HG02870 (cell line): ENCODE measurements around the gene ITPR2.

Experiments used
- ATAC-seq: cut with Tn5 transposase; IDR thresholded peaks from one replicate; pipeline ENCODE4 v1.9.1; 2021; ENCODE audit warnings: mild to moderate bottlenecking, moderate library complexity; ENCODE audit not compliant: unreplicated experiment

ITPR2 gene

DNA sequence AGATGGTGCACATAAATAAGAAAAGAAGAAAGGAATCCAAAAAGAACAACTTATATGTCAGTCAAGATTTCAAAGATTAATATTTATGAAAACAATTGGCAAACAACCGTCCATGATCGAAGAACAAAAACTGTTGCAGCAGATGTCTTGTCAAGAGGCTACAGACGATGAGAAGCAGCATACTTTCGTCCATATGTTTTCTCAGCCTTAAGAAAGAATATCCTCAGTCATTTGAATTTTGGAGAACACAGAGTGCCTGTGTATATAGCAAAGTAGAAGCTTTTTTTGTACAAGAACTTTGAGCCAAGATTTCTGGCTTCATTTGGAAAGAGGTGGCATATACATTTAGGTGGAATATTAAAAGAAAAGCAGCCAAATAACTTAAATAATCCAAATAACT lies 297.2 kb downstream of the ITPR2 start:
- ATAC-seq = no peak

DNA sequence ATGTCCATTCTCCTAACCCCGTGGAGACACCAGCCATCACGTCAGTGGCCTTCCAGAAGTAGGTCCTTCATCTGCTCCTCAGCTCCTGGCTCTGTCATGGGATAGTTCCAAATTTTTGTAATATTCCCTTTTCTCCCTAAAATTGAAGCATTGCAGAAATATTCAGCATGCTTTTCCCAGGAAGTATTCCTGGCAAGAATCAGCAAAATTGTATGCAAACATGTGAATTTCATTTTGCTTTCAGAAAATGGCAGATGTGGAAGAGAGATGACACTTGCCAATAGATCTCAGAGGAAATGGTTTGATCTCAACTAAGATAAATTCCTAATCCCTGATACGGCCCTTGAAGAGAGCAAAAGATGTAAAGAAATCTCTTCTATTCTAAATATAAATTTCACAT lies 298.9 kb downstream of the ITPR2 start:
- ATAC-seq = no peak

DNA sequence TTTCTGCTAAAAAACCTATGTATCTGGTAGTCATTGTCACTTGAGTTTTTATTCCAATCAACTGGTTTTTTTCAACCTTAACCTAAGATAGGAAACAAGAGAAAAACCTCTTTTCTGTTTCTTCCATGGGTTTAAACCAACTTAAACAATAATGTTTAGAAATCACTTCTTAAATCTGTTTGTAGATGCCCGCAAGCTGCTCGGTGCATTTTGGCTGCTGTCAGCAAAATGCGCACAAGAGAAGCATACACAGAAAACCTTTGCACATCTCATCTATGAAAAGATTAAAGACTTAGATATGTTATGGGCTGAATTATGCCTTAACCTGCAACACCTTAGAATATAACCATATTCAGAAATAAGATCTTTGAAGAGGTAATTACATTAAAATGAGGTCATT lies 299.8 kb downstream of the ITPR2 start:
- no peak for ATAC-seq

DNA sequence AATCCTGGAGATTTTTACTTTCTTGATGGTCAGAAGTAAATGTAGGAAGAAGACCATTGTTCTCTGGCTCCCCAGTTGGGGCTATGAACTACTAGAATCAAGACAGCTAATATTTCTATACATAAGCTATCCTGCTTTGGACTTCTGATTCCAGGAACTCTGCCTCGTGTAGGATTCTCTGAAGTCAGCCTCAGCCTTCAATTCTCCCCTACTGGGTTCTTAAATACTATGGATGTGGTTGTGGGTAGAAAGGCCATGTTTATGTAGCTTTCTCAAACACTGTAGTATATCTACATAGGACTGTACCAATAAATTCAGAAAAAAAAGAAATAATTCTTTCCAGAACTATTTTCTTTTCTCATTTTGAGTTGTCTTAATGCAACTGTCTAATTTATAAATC lies 302.5 kb downstream of the ITPR2 start:
- no peak for ATAC-seq

DNA sequence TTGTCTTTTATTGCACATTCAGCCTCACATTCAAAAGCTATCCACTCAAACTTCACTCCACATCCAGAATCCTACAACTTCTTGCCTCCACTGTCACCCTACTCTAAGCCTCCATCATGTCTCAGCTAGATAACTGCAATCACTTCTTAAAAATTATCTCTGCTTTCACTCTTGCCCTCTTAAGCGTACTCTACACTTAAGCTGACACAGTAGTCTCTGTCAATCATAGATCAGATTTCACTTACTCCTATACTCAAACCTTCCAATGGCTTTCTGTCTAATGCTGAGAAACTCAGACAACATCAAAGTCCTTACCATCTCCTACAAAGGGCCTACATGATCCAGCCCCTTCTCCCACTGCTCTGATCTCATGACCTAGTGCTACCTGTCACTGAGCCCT lies 304.1 kb downstream of the ITPR2 start:
- ATAC-seq = no peak

DNA sequence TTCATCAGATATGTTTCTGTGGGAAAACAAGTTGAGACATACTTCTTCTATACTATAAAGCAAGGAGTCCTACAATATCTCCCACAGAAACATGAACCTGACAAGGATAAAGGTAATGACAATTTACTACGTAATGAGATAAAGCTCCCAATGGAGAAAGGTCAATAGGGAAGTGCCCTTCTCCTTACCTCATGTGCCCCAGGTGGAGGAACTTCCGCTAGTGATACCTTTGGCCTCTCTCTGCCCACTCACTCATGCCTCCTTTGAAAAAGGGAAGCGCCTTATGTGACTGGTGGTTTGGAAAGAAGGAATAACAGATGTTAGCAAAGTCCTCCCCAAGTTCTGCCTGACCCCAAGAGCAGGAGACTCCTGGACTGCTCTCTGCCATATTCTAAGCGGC lies 305.3 kb downstream of the ITPR2 start:
- ATAC-seq = no peak

DNA sequence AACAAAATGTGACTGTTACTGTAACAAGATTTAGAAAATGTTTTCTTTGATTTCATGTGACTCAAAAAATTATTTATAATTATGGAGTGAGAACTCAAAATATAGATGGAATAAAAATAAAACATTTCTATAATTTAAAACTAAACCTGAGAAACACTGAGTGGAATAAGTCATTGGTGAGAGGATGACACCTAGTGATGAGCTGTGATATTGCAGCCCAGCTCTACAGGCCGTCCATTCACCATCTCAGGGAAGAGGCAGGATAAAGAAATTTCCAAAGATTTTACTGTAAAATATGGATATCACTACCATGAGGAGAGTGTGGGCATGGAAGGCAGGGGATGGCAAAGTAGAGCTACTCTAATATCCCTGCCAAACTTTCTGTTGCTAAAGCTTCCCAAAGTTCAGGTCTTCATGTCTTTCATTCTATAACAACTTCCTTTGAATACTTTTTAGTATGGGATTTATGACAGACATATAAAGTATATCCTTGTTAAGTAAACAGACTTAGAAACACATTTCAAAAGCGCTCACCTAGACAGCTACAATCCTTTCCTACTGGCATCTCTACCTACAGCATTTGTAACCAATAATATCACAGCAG lies 308.0 kb downstream of the ITPR2 start:
- no peak for ATAC-seq

DNA sequence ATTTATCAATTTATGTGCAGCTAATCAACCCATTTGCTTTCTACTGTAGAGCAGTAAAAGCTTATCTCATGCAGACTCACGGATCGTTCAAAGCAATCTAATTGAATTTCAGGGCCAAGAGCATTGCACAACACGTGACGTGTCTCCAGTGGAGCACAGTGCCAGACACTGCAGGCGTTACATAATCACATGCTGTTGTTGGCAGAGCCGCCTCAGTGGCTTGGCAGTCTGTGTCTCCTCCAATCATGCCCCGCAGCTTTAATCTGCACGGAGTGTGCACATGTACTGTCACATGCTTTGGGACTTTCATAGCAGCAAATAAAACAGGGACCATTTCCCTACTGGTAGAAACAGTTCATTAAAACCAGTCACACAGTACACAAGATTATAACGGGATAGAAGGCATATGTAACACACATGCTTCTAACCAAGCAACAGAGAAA lies 309.3 kb downstream of the ITPR2 start:
- no peak for ATAC-seq

DNA sequence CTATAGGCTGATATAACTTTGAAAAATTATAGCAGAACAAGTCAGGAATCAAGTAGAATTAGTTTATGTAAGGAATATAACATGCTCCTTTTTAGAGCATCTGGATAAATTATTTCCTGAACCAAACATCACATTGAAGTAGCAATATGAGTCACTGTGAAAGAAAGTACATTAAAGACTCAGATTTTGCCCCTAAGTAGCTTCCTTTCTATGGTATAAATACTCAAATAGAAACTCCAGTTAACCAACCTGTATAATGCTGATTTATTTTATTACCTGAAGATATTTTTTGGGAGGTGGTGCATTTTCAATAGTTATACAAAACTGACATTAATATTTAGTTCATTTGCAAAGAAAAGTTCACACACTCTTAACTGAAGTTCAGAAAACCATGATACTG lies 312.1 kb downstream of the ITPR2 start:
- ATAC-seq = peak; percentile 68

DNA sequence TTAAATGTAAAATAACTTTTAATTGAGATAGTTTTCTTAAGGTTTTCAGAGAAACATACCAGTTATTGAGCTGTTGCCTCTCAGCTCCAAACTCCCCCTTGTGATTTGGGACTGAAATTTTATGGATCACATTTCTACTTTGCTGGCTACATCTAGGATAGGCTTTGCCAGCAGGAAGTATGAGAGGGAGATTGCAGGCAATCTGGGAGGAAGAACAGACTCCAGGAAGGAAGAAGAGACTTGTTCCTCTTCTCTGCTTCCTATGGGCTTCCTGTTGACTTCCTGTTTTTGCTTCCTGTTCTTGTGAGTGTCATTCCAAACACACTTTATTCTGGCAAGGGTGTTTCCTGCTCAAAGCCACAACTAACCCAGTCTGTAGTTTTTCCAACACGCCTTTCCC lies 312.9 kb downstream of the ITPR2 start:
- ATAC-seq = no peak

DNA sequence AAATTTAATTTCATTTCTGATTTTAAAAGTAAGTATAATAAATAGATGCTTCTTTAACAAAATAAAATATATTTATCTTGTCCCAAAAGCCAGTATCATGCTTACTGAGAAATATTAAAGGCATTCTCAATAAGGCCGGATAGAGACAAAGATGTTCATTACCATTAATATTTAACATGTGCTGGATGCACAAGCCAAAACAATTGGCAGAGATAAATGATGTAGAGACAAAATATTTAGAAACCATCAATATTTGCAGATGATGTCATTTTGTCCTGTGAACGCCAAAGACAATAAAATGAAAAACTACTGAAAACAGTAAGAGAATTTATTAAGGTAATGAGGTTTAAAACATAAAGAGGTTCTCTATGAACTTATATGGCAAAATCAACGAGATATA lies 313.5 kb downstream of the ITPR2 start:
- ATAC-seq = no peak

DNA sequence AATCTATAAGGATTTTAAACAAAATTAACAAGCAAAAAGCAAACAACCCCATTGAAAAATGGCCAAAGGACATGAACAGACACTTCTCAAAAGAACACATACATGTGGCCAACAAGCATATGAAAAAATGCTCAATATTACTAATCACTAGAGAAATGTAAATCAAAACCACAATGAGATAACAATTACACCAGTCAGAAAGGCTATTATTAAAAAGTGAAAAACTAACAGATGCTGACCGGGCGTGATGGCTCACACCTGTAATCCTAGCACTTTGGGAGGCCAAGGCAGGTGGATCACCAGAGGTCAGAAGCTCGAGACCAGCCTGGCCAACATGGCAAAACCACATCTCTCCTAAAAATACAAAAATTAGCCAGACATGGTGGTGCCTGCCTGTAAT lies 315.7 kb downstream of the ITPR2 start:
- ATAC-seq = peak; percentile 70

DNA sequence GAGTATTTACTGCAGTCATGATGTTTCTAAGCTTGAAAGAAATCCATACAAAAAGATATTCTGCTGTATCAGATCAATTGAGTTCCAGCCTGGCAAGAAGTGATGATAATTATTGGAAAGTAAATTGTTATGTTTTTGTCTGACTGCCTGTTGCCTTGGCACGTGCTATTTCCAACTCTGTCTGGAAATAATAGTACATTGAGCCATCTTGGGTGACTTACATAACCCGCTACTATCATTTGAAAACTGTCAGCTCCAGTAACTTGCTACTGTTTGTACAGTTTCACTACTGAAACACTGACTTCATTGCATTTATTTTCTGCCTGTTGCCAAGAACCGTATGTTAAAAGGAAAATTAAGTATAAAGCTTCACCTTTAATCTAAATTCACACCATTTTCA lies 318.6 kb downstream of the ITPR2 start:
- no peak for ATAC-seq

DNA sequence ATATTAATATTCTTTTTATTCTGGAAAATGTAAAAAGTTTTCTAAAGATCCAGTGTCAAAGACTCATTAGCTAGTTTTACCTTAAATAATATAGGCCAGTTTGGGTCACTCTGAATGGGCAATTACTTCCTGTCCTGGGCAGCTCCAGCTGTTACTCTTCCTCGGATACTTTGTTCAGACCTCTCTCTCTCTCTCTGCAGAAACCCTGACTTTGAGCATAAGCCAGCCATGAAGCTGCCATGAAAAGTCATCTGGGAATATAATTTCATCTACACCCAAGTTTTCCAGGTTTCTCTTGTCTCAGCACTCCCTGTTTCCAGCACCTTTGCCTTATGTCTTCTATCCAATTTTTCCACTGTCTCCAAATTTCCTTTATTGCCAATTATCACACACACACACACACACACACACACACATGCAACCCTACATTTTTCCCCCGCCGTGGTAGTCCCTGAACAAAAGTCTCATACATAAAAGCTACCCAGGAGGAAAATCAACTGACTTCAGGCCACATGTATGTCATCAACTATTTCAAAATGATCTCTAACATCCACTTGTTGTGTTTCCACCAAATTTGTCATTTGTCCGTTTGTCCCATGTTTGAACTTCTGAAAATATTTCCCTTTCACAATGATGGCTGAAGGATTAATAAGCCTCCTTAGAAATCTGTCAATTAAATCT lies 319.5 kb downstream of the ITPR2 start:
- ATAC-seq = no peak

DNA sequence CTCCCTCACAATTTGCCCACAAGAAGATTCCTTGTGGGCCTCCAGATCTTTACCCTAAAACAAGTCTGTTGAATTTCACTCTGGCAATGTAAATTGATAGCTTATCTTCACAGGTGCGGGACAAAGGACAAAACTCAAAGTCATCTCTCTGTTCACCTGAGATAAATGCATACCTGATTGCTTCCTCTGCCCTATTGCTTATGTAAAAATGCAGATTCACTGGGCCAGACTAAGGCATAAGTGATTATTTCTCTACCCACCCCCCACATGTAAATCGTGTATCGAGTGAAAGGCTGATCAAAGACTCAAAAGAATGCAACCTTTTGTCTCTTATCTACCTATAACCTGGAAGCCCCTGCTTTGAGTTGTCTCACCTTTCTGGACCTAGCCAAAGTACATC lies 320.8 kb downstream of the ITPR2 start:
- no peak for ATAC-seq

DNA sequence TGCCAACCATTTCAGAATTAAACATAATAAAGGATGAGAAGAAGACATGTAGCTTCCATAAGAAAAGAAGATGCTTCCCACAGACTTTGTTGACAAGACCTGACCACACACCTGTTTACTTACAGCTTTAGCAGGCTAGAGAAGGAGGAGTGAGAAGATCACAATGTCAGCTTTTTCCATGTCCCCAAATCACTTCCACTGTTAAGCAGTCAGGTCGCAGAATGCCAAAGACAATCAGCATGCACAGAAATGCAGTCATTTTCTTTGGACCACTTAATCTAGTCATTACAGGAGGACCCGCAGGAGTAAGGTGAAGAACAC lies 322.7 kb downstream of the ITPR2 start:
- ATAC-seq = no peak

DNA sequence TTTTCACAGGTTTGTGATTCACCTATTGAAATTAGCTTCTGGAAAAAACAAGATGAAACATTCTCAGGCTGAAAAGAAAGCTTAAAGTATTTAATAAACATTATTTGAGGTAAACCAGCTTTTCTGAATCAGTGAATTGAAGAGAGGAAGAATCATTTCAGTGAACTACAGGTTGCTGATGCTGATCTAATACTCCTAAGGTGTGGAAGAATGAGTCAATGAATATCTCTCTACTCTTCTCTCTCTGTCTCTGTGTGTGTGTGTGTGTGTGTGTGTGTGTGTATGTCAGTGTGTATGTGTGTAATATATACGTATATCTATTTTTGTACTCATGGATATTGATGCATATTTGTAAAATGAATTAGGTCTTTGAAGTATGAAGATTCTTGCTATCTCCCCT lies 325.4 kb downstream of the ITPR2 start:
- no peak for ATAC-seq

DNA sequence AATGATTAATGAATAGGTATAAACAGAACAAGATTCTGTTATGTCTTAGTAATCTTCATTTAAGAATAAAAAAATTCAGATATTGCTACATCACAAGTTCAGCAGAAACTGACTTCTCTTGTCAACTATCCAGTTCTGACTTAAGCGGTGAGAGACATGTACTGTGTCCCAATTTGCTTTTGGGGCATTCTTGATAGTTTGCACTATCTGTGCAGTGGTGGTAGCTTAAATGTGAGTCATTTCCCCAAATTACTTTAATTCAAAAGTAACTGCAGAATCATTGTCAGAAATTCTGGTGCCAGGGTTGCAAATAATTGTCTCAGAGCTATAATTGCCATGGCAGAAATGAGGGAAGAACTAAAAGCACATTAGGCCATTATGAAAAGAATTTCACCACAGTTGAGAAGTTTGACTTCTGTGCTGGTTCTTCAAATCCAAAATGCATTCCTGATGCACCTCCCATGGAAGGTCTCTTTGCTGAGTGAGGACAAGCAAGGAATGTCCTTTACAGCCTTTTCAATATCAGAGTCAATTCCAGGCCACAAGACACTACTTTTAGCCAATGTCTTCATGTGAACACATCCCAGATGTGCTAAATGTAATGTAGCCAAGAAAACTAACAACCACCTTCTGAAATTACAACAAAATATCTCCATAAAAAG lies 332.9 kb downstream of the ITPR2 start:
- no peak for ATAC-seq

DNA sequence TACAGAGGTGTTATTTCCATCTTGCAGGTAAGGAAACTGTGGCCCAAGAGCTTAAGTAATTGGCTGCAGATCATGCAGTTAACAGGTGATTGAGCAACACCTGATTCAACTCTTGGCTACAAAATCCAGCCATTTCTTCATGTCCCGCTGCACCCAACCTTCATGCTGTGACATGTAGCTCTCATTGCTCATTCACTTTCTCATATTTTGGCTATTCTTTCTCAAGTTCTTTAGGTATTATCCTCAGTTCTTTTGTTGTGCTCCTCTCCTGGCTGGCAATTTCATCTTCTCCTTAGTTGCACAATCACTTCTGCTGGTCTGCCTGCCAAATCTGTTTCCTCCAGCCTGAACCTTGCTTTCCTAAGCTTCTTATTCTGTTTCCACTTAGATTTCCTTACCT lies 336.8 kb downstream of the ITPR2 start:
- no peak for ATAC-seq

DNA sequence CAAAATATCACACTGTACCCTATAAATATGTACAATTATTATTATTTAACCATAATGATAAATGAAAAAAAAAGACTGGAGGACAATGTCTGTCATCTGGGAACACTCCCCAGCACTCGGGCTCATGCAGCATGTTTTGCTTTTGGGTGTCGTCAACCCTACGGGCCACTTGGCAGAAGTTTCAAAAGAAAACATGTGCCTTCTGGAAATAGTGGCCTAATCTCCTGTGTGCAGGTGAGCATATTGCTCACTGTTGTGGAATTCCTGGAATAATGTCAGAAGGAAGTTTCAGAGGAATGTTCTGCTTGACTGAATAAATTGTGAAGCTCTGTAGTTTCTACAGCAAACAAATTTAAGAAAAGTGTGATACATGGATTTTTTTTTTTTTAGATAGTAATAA lies 339.3 kb downstream of the ITPR2 start:
- ATAC-seq = no peak

DNA sequence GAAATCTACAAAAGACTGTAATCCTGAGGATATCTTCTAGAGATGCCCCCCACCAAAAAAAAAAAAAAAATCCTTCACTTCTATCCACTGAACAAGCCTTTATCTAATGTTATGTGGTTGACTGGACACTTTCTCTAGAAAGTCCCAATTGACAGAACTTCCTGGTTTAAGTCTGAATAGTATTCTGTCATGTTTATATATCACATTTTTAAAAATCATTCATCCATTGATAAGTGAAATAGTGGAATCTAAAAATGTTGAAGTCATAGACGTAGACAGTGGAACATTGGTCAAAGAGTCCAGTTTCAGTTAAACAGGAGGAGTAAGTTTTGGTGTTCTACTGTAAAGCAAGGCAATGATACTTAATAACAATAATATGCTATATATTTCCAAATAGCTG lies 340.6 kb downstream of the ITPR2 start:
- no peak for ATAC-seq

DNA sequence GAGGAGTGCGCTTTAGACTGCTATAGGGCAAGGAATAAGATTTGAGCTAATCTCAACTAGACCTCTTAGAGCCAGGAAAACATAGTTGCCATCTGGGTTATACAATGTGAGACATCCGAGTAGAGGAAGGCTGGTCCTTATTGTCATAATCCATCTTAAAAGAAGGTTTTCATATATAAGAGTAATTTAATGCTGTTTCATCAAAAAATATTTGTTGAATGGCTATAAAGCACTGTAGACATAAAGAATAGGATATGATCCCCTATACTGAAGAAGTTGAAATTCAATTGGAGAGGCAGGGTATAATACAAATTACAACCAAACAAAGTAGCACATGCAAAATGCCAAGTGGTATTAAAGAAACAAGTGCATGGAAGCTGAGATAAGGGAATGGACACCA lies 343.1 kb downstream of the ITPR2 start:
- ATAC-seq = no peak

DNA sequence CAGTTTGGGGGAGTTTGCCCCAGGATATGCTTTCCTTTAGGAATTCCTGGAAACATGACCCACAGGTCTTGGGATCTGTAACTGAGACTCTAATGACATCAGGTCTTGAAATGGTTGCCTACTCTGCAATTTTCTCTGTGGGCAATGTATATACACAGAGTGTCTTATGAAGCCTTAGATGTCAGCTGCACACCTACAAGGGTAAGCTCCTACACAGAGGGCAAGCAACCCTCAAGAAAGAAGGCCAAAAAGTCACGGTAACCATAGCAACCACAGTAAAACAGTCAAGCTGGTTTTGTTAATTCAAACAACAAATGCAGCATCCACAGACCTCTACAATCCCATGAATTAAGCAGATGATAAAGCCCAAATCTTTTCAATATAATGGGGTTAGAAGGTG lies 344.6 kb downstream of the ITPR2 start:
- ATAC-seq = no peak
